ENCODE data around the gene GAD1. TPM values are rescaled to one million over a fixed set of nuclear protein-coding genes. Genes with fewer than 3 reads are reported as not detected.

GAD1 gene
- total and polyA plus RNA-seq, 7 donors = 0.13 to 0.41 TPM; not detected in 5

GRCh38 chr2:170819680-170820664 lies 3.3 kb downstream of the GAD1 start:
- H3K27me3 ChIP-seq = peaks cover 81 to 100% (median 94%) of the 10 kb centered on the region in 3 donors
- DNase-seq = no peak
- H3K27ac ChIP-seq = no peak overlapping the region
- 14 to 21% methylated on average over 45 of the region's 45 CpGs for WGBS, 2 donors
- no peaks in the 10 kb centered on the region for H3K36me3 ChIP-seq
- H3K4me3 ChIP-seq = peak overlapping the region in 1 of 4 donors; percentile 11
- no peaks in the 10 kb centered on the region for H3K9me3 ChIP-seq
- H3K4me1 ChIP-seq = peaks cover 0 to 85% (median 84%) of the 10 kb centered on the region in 4 donors
- no peak for TF ChIP-seq CTCF (IDR thresholded peaks at IDR 0.05)
- no peak for TF ChIP-seq EP300 (IDR thresholded peaks at IDR 0.05)
- TF ChIP-seq POLR2A (IDR thresholded peaks at IDR 0.05) = no peak
- no peak for TF ChIP-seq POLR2AphosphoS5 (IDR thresholded peaks at IDR 0.05)
- intact Hi-C loops (cut with DNase I) = loop anchor here (5.0 kb wide), 2 partner anchors 498 to 583 kb away; no protein-coding TSS in a partner anchor

GRCh38 chr2:170820757-170821530 lies 4.3 kb downstream of the GAD1 start:
- no peak for TF ChIP-seq EP300 (IDR thresholded peaks at IDR 0.05)
- 20 to 26% methylated on average over 18 of the region's 18 CpGs for WGBS, 2 donors
- no peaks in the 10 kb centered on the region for H3K9me3 ChIP-seq
- no peaks in the 10 kb centered on the region for H3K36me3 ChIP-seq
- H3K4me1 ChIP-seq = peaks cover 0 to 77% (median 74%) of the 10 kb centered on the region in 4 donors
- H3K27me3 ChIP-seq = peaks cover 73 to 97% (median 85%) of the 10 kb centered on the region in 3 donors
- H3K27ac ChIP-seq = no peak overlapping the region
- peak overlapping the region in 1 of 4 donors; percentile 11 for H3K4me3 ChIP-seq
- intact Hi-C loops (cut with DNase I) = no loop called here
- DNase-seq = no peak

GRCh38 chr2:170821531-170822289 lies 5.0 kb downstream of the GAD1 start:
- TF ChIP-seq CTCF (IDR thresholded peaks at IDR 0.05) = no peak
- TF ChIP-seq POLR2AphosphoS5 (IDR thresholded peaks at IDR 0.05) = no peak
- no peak for TF ChIP-seq POLR2A (IDR thresholded peaks at IDR 0.05)
- TF ChIP-seq EP300 (IDR thresholded peaks at IDR 0.05) = no peak
- Histone ChIP-seq H3K4me3 (peak overlapping the region in 1 of 4 donors; percentile 48), H3K27me3 (peaks cover 65 to 96% (median 77%) of the 10 kb centered on the region in 3 donors), H3K36me3 (no peaks in the 10 kb centered on the region), H3K9me3 (no peaks in the 10 kb centered on the region), H3K4me1 (peaks cover 0 to 70% (median 67%) of the 10 kb centered on the region in 4 donors), H3K27ac (no peak overlapping the region)
- intact Hi-C loops (cut with DNase I) = no loop called here
- no peak for DNase-seq
- WGBS, 2 donors = 15 to 39% methylated on average over 40 of the region's 40 CpGs

- 18 to 48% methylated on average over 43 of the region's 43 CpGs for WGBS, 2 donors
- H3K4me1 ChIP-seq = peaks cover 0 to 62% (median 59%) of the 10 kb centered on the region in 4 donors
- H3K4me3 ChIP-seq = peak overlapping the region in 2 of 4 donors; percentile 46 to 48
Measured at GRCh38 chr2:170822290-170823087, 5.8 kb downstream of the GAD1 start.

More at GRCh38 chr2:170822290-170823087, 5.8 kb downstream of the GAD1 start:
- Histone ChIP-seq H3K36me3 (no peaks in the 10 kb centered on the region), H3K27me3 (peaks cover 58 to 96% (median 69%) of the 10 kb centered on the region in 3 donors), H3K9me3 (no peaks in the 10 kb centered on the region), H3K27ac (no peak overlapping the region)
- no peak for DNase-seq
- intact Hi-C loops (cut with DNase I) = no loop called here
- TF ChIP-seq POLR2AphosphoS5 (IDR thresholded peaks at IDR 0.05) (peak in 1 of 4 donors; percentile 5), CTCF (IDR thresholded peaks at IDR 0.05) (no peak)

All from sigmoid colon (tissue), 7 donors.